ENCODE results near the gene GSTO2.
A peak's percentile ranks its signal among the peaks of the same experiment; 100 is the strongest.

Gene GSTO2

GRCh38 chr10:104286939-104287338 lies 18.0 kb downstream of the GSTO2 start:
- no peak for DNase-seq

- DNase-seq: no peak
Observed at GRCh38 chr10:104288355-104288754, 19.4 kb downstream of the GSTO2 start.

- peak; percentile 97 to 98 for DNase-seq
Observed at GRCh38 chr10:104291439-104291951, 22.5 kb downstream of the GSTO2 start.

- DNase-seq: no peak
Observed at GRCh38 chr10:104293011-104293410, 24.0 kb downstream of the GSTO2 start.

- no peak for DNase-seq
Observed at GRCh38 chr10:104293781-104294321, 24.9 kb downstream of the GSTO2 start.

- DNase-seq: no peak
Observed at GRCh38 chr10:104296687-104297436, 27.9 kb downstream of the GSTO2 start.

- DNase-seq: peak; percentile 12 to 45
Observed at GRCh38 chr10:104297697-104298660, 29.0 kb downstream of the GSTO2 start.

- DNase-seq: no peak
Observed at GRCh38 chr10:104299031-104299904, 30.3 kb downstream of the GSTO2 start.

GRCh38 chr10:104300002-104300735 lies 31.2 kb downstream of the GSTO2 start:
- no peak for DNase-seq

GRCh38 chr10:104300736-104301292 lies 31.8 kb downstream of the GSTO2 start:
- DNase-seq: no peak

GRCh38 chr10:104301907-104302690 lies 33.1 kb downstream of the GSTO2 start:
- no peak for DNase-seq

- DNase-seq: no peak
Observed at GRCh38 chr10:104303594-104304355, 34.8 kb downstream of the GSTO2 start.

GRCh38 chr10:104304356-104304745 lies 35.4 kb downstream of the GSTO2 start:
- DNase-seq: no peak

- DNase-seq: no peak
Observed at GRCh38 chr10:104304927-104305326, 35.9 kb downstream of the GSTO2 start.

GRCh38 chr10:104306897-104307296 lies 37.9 kb downstream of the GSTO2 start:
- DNase-seq: no peak

- DNase-seq: no peak
Observed at GRCh38 chr10:104307576-104308438, 38.8 kb downstream of the GSTO2 start.

GRCh38 chr10:104308439-104308903 lies 39.5 kb downstream of the GSTO2 start:
- no peak for DNase-seq

All from Kasumi-1 (cell line).